Measurements from ENCODE around the gene COL19A1. TPM values are rescaled to one million over a fixed set of nuclear protein-coding genes. Genes with fewer than 3 reads are reported as not detected.

The COL19A1 gene
- total and polyA plus RNA-seq, 9 of the 15 experiments (the other 6 are each of a cell fraction or from before 2014, with no cell fraction given): not detected

- H3K4me2 ChIP-seq (ENCODE audit: insufficient read depth, low read length): no peak overlapping the region
- ATAC-seq: no peak
- H3K79me2 ChIP-seq (ENCODE audit: control insufficient read depth, insufficient read depth, low read length): no peaks in the 10 kb centered on the region
- no TSS peak for BruUV-seq (replicated peaks)
- no peaks in the 10 kb centered on the region for H3K9me1 ChIP-seq (ENCODE audit: control insufficient read depth, insufficient read depth, low read length)
- no peak for DNase-seq (ENCODE audit: extremely low read depth in 1 of 4, low spot score in 3 of 4)
- intact Hi-C loops (cut with micrococcal nuclease) (no loop called here), in situ Hi-C loops (cut with MboI) (loop anchor here (10.0 kb wide), 1 partner anchor 374 kb away; no protein-coding TSS in a partner anchor)
- ChIA-PET POLR2A (no interaction called here), CTCF (ENCODE audit: low intra/inter-chr PET ratio) (no interaction called here)
- H3K27ac ChIP-seq (ENCODE audit: extremely low read depth, low read depth, low read length): no peak overlapping the region
- no peak overlapping the region for H3K9ac ChIP-seq (ENCODE audit: insufficient read depth in 1 of 2, low read depth in 2 of 2, low read length in 2 of 2)
- no peak overlapping the region for H2AFZ ChIP-seq (ENCODE audit: low read depth, low read length)
- H3K4me1 ChIP-seq (replicated peaks in 1 of 2; ENCODE audit: control insufficient read depth in 2 of 2, insufficient read depth in 2 of 2, low read length in 2 of 2): no peaks in the 10 kb centered on the region
- no peaks in the 10 kb centered on the region for H4K20me1 ChIP-seq (replicated peaks; ENCODE audit: control insufficient read depth, insufficient read depth, low read length)
- no peak overlapping the region for H3K4me3 ChIP-seq
- FAIRE-seq: no peak
- 0% methylated on average over 2 of the region's 2 CpGs for WGBS (ENCODE audit: insufficient coverage, low coverage, missing lambda C conversion rate)
- H3K36me3 ChIP-seq (ENCODE audit: control insufficient read depth, insufficient read depth, low read length): no peaks in the 10 kb centered on the region
- no peaks in the 10 kb centered on the region for H3K27me3 ChIP-seq (ENCODE audit: control insufficient read depth in 2 of 2, insufficient read depth in 2 of 2, low read length in 2 of 2)
- no peak for TF ChIP-seq E2F3 (CRISPR knock-in tag; IDR thresholded peaks at IDR 0.05)
- no peak for TF ChIP-seq CREBBP (IDR thresholded peaks at IDR 0.05; ENCODE audit: low read depth, low read length)
- TF ChIP-seq, protein P1, sequence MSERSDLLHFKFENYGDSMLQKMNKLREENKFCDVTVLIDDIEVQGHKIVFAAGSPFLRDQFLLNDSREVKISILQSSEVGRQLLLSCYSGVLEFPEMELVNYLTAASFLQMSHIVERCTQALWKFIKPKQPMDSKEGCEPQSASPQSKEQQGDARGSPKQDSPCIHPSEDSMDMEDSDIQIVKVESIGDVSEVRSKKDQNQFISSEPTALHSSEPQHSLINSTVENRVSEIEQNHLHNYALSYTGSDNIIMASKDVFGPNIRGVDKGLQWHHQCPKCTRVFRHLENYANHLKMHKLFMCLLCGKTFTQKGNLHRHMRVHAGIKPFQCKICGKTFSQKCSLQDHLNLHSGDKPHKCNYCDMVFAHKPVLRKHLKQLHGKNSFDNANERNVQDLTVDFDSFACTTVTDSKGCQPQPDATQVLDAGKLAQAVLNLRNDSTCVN (CRISPR knock-in tag; IDR thresholded peaks at IDR 0.05): no peak
- TF ChIP-seq SMARCA5 (IDR thresholded peaks at IDR 0.05): no peak
- no peak for TF ChIP-seq ZNF57 (CRISPR knock-in tag; IDR thresholded peaks at IDR 0.05)
- TF ChIP-seq NR2C2 (CRISPR knock-in tag; IDR thresholded peaks at IDR 0.05): no peak
- no peak for TF ChIP-seq NR2C2 (tag; IDR thresholded peaks at IDR 0.05)
- TF ChIP-seq CBX8 (IDR thresholded peaks at IDR 0.05; ENCODE audit: borderline replicate concordance, extremely low read depth, low read depth, low read length, poor library complexity, severe bottlenecking): no peak
- no peak for TF ChIP-seq CBFB (CRISPR knock-in tag; IDR thresholded peaks at IDR 0.05)
- TF ChIP-seq CHD4 (IDR thresholded peaks at IDR 0.05; ENCODE audit: insufficient read depth, insufficient replicate concordance, low read depth, low read length, poor library complexity, severe bottlenecking): no peak
- no peak for TF ChIP-seq BRD4 (IDR thresholded peaks at IDR 0.05)
- no peak for TF ChIP-seq NCOA6 (IDR thresholded peaks at IDR 0.05)
- TF ChIP-seq TBL1XR1 (IDR thresholded peaks at IDR 0.05; ENCODE audit: low read length in 2 of 2): no peak
- TF ChIP-seq CSDE1 (IDR thresholded peaks at IDR 0.05): no peak
- no peak for TF ChIP-seq SFPQ (IDR thresholded peaks at IDR 0.05; ENCODE audit: low read depth, low read length)
- TF ChIP-seq FOXP4 (CRISPR knock-in tag; IDR thresholded peaks at IDR 0.05; ENCODE audit: borderline replicate concordance): no peak
- no peak for TF ChIP-seq NFE2L1 (tag; IDR thresholded peaks at IDR 0.05; ENCODE audit: borderline replicate concordance, low read depth)
- TF ChIP-seq, protein P2, sequence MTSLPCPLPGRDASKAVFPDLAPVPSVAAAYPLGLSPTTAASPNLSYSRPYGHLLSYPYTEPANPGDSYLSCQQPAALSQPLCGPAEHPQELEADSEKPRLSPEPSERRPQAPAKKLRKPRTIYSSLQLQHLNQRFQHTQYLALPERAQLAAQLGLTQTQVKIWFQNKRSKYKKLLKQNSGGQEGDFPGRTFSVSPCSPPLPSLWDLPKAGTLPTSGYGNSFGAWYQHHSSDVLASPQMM (CRISPR knock-in tag; IDR thresholded peaks at IDR 0.05): no peak
- TF ChIP-seq DACH1 (IDR thresholded peaks at IDR 0.05; ENCODE audit: partially characterized antibody): no peak
- H3K9me3 ChIP-seq (replicated peaks; ENCODE audit: control insufficient read depth, insufficient read depth, low read depth, low read length): no peaks in the 10 kb centered on the region
These were observed 252.3 kb downstream of the COL19A1 start for GRCh38 chr6:70118670-70119069.
